ENCODE results near the gene ACSF2. TPM values are rescaled to one million over a fixed set of nuclear protein-coding genes. Genes with fewer than 3 reads are reported as not detected.

ACSF2 gene
- total RNA-seq = 10 to 100 TPM; 12.4 to 13.6 TPM

GRCh38 chr17:50425682-50426471 is at the start of gene ACSF2:
TSS of gene ACSF2 (plus strand) at chr17:50426218. CDS start at chr17:50426262, 44 bp downstream.
- Mint-ChIP-seq H3K27me3 (no peaks in the 10 kb centered on the region), H3K4me3 (peak within 1 kb of the TSS; percentile 84), H3K36me3 (ENCODE audit: low read depth) (no peaks in the 10 kb centered on the region), H3K9me3 (no peaks in the 10 kb centered on the region), H3K4me1 (peaks cover 13% of the 10 kb centered on the region), H3K27ac (peak within 1 kb of the TSS; percentile 79)
- ATAC-seq (replicated peaks) = peak; percentile 94

GRCh38 chr17:50379351-50380132 is 46.5 kb upstream of the ACSF2 start:
- no peaks in the 10 kb centered on the region for H3K27me3 Mint-ChIP-seq
- no peaks in the 10 kb centered on the region for H3K4me1 Mint-ChIP-seq

GRCh38 chr17:50380369-50381259 is 45.4 kb upstream of the ACSF2 start:
- Mint-ChIP-seq H3K4me3 (no peak overlapping the region), H3K4me1 (no peaks in the 10 kb centered on the region), H3K27ac (no peak overlapping the region), H3K9me3 (no peaks in the 10 kb centered on the region), H3K36me3 (ENCODE audit: low read depth) (peaks cover 77% of the 10 kb centered on the region), H3K27me3 (no peaks in the 10 kb centered on the region)
- ATAC-seq (replicated peaks) = no peak

More at GRCh38 chr17:50379351-50380132, 46.5 kb upstream of the ACSF2 start:
- no peak overlapping the region for H3K27ac Mint-ChIP-seq
- no peaks in the 10 kb centered on the region for H3K9me3 Mint-ChIP-seq
- ATAC-seq (replicated peaks) = no peak
- no peak overlapping the region for H3K4me3 Mint-ChIP-seq
- peaks cover 66% of the 10 kb centered on the region for H3K36me3 Mint-ChIP-seq (ENCODE audit: low read depth)

- no peaks in the 10 kb centered on the region for H3K27me3 Mint-ChIP-seq
- no peaks in the 10 kb centered on the region for H3K9me3 Mint-ChIP-seq
- H3K4me1 Mint-ChIP-seq = no peaks in the 10 kb centered on the region
- H3K27ac Mint-ChIP-seq = no peak overlapping the region
- ATAC-seq (replicated peaks) = no peak
- peaks cover 84% of the 10 kb centered on the region for H3K36me3 Mint-ChIP-seq (ENCODE audit: low read depth)
- no peak overlapping the region for H3K4me3 Mint-ChIP-seq
These were observed 44.7 kb upstream of the ACSF2 start for GRCh38 chr17:50381260-50381815.

- ATAC-seq (replicated peaks) = no peak
- H3K9me3 Mint-ChIP-seq = no peaks in the 10 kb centered on the region
- H3K4me1 Mint-ChIP-seq = no peaks in the 10 kb centered on the region
- H3K36me3 Mint-ChIP-seq (ENCODE audit: low read depth) = peaks cover 90% of the 10 kb centered on the region
- H3K27me3 Mint-ChIP-seq = no peaks in the 10 kb centered on the region
- no peak overlapping the region for H3K4me3 Mint-ChIP-seq
- no peak overlapping the region for H3K27ac Mint-ChIP-seq
These were observed 44.1 kb upstream of the ACSF2 start for GRCh38 chr17:50381920-50382319.

- no peaks in the 10 kb centered on the region for H3K27me3 Mint-ChIP-seq
- H3K9me3 Mint-ChIP-seq = no peaks in the 10 kb centered on the region
- ATAC-seq (replicated peaks) = no peak
- peaks cover 100% of the 10 kb centered on the region for H3K36me3 Mint-ChIP-seq (ENCODE audit: low read depth)
- no peaks in the 10 kb centered on the region for H3K4me1 Mint-ChIP-seq
- H3K4me3 Mint-ChIP-seq = no peak overlapping the region
- no peak overlapping the region for H3K27ac Mint-ChIP-seq
These were observed 43.1 kb upstream of the ACSF2 start for GRCh38 chr17:50382931-50383330.

DNA sequence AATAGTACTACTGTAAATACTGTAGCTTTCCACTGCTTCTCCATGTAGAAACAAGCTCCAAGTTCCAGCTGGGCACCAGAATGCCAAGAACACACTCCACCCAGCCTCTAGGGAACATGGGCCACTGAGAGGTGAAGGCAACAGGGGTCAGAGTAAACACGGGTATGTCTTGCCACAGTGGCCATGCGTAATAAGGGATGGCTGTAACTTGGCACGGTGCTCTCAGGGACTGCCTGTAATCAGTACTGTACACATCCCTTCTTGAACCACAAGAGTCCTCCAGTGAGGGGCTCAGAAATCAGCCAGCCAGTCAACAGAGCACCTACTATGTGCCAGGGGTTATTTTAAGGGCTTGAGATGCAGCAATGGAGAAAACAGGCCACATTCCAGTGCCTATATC is 39.5 kb upstream of the ACSF2 start:
- H3K27ac Mint-ChIP-seq = no peak overlapping the region
- no peaks in the 10 kb centered on the region for H3K9me3 Mint-ChIP-seq
- no peak overlapping the region for H3K4me3 Mint-ChIP-seq
- H3K4me1 Mint-ChIP-seq = no peaks in the 10 kb centered on the region
- no peak for ATAC-seq (replicated peaks)
- peaks cover 100% of the 10 kb centered on the region for H3K36me3 Mint-ChIP-seq (ENCODE audit: low read depth)
- H3K27me3 Mint-ChIP-seq = no peaks in the 10 kb centered on the region

GRCh38 chr17:50388728-50389127 is 37.3 kb upstream of the ACSF2 start:
- H3K4me1 Mint-ChIP-seq = peaks cover 6% of the 10 kb centered on the region

GRCh38 chr17:50389534-50389933 is 36.5 kb upstream of the ACSF2 start:
- Mint-ChIP-seq H3K27ac (no peak overlapping the region), H3K36me3 (ENCODE audit: low read depth) (peaks cover 100% of the 10 kb centered on the region), H3K9me3 (no peaks in the 10 kb centered on the region), H3K4me3 (no peak overlapping the region), H3K27me3 (no peaks in the 10 kb centered on the region), H3K4me1 (peaks cover 9% of the 10 kb centered on the region)
- no peak for ATAC-seq (replicated peaks)

More at GRCh38 chr17:50388728-50389127, 37.3 kb upstream of the ACSF2 start:
- Mint-ChIP-seq H3K9me3 (no peaks in the 10 kb centered on the region), H3K36me3 (ENCODE audit: low read depth) (peaks cover 100% of the 10 kb centered on the region), H3K27me3 (no peaks in the 10 kb centered on the region), H3K4me3 (no peak overlapping the region), H3K27ac (no peak overlapping the region)
- ATAC-seq (replicated peaks) = no peak

DNA sequence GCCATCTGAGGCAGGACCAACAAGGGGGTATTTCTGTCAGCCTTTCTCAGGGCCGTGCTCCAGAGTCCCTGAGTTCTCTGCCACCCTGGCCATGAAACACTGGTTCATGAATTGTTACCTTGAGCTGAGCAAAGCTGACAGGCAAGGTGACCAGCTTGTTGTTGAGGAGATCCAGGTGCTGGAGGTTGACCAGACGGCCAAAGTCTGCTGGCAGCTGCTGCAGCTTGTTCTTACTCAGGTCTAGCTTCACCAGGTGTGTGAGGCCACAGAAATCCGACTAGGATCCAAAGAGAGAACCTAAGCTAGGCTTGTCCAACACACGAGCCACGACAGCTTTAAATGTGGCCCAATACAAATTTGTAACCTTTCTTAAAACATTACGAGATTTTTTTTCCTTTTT is 33.4 kb upstream of the ACSF2 start:
- Mint-ChIP-seq H3K27me3 (no peaks in the 10 kb centered on the region), H3K9me3 (no peaks in the 10 kb centered on the region), H3K36me3 (ENCODE audit: low read depth) (peaks cover 89% of the 10 kb centered on the region), H3K4me3 (no peak overlapping the region), H3K27ac (no peak overlapping the region), H3K4me1 (peaks cover 22% of the 10 kb centered on the region)
- no peak for ATAC-seq (replicated peaks)

GRCh38 chr17:50393700-50394099 is 32.3 kb upstream of the ACSF2 start:
- Mint-ChIP-seq H3K27ac (peak overlapping the region; percentile 25), H3K36me3 (ENCODE audit: low read depth) (peaks cover 79% of the 10 kb centered on the region), H3K4me1 (peaks cover 22% of the 10 kb centered on the region), H3K4me3 (no peak overlapping the region), H3K27me3 (no peaks in the 10 kb centered on the region), H3K9me3 (no peaks in the 10 kb centered on the region)
- no peak for ATAC-seq (replicated peaks)

- Mint-ChIP-seq H3K9me3 (no peaks in the 10 kb centered on the region), H3K4me1 (peaks cover 22% of the 10 kb centered on the region), H3K27me3 (no peaks in the 10 kb centered on the region), H3K4me3 (peak overlapping the region; percentile 90), H3K36me3 (ENCODE audit: low read depth) (peaks cover 69% of the 10 kb centered on the region), H3K27ac (peak overlapping the region; percentile 91)
- no peak for ATAC-seq (replicated peaks)
These were observed 31.3 kb upstream of the ACSF2 start for GRCh38 chr17:50394711-50395110.

DNA sequence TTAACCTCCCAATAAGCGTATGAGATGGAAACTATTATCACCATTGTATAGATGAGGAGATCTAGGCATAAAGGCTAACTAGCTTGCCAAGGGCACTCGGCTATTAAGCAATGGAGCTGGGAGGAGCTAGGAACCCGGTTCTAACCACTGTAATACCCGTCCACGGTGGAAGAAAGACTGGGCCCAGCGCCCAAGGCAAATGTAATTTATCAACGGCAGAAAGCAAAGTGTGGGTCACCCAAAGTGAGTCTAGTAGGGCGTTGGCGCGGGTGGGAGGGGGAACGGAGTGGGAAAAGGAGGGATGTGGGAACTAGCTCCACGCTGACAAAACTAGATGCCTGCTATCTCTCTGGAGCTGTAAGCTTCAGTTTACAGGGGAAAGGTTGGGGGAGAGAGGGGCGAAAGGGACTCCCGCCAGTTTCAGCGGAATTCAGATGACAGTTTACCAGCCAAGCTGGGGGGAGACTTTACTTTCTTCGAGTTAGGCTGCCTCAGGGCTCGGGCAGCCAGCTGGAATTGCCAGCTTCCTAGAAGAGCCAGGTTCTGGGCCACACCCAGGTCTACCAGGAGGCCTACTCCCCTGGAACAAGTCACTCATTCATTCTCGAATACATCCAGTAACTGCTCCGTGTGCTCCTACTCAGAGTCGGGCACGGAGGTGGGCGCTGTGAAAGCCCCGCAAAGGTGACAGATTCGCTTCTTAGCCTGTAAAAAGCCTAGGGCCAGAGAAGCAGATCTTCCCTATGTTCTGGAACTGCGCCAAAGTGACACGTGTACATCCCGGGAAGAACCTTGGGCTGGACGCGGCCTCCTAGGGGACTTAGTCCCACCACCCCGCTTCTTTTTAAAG is 29.5 kb upstream of the ACSF2 start:
- Mint-ChIP-seq H3K4me3 (peak overlapping the region; percentile 90), H3K36me3 (ENCODE audit: low read depth) (peaks cover 51% of the 10 kb centered on the region), H3K9me3 (no peaks in the 10 kb centered on the region), H3K27ac (peak overlapping the region; percentile 91), H3K27me3 (no peaks in the 10 kb centered on the region), H3K4me1 (peaks cover 22% of the 10 kb centered on the region)
- peak; percentile 49 for ATAC-seq (replicated peaks)
